T1000 (cell line): ENCODE measurements around the gene AP3D1.
"Not testable (repeated sequence)": the region's sequence is repeated elsewhere in the genome, so short reads cannot be mapped to it uniquely, and the experiment has no call there.

Source experiments
- DNase-seq: peaks from one replicate; lab custom pipeline; 2025; ENCODE audit warnings: mixed read lengths; lab: John Stamatoyannopoulos, UW

Gene AP3D1

DNA sequence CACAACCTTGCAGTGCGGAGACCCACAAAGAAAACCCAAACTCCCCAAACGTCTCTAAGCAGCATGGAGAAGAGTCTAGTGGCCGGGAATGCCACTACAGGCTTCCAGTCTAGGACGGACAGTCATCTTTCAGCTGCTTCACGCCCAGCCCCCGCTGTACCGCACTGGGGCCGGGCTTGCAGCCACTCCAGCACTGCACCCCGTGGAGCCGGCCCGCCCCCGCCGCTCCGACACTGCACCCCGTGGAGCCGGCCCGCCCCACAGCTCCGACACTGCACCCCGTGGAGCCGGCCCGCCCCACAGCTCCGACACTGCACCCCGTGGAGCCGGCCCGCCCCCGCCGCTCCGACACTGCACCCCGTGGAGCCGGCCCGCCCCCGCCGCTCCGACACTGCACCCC is 23.1 kb downstream of the AP3D1 start:
- not testable (repeated sequence) for DNase-seq

DNA sequence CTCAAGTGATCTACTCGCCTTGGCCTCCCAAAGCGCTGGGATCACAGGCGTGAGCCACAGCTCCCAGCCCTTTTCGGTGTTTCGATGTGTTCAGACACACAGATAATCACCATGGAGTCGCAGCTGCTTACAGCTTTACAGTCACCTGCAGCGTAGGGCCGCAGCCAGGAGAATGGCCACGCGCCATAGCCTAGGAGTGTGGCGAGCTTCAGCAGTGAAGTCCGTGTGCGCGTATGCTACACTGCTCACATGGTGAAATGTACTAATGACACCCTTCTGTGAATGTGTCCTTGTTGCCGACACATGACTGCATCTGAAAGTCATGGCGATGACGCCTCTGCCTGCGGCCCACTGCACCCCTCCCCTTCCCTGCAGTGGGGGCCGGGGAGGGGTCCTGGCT is 23.6 kb downstream of the AP3D1 start:
- DNase-seq: no peak

DNA sequence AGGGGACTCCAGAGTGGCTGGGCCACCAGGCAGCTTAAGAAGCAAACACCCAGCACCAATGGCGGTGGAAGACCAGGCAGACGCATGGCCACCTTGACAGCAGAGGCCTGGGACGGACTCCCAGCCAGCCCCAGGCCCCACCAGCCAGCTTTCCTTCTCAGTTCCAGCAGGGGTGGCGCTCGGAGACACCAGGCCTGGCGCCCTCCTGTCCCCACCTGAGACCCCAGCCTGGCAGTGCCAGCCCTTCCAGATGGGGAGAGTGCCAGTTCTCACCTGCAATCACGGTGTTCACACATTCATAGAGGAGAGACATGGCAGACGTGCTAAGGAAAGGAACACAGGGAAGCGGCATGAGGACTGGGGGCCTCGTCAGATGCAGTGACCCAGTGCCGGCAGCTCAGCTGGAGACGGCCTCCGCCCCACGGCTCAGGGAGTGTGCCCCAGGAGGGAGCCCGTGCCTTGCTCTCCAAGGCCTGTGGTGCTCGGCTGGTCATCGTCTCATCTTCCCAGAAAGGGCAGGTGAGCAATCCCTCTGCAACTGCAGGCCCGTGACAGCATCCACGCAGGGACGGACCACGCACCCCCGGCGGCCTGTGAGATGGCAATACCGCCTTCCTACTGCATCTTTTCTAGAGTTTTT is 24.4 kb downstream of the AP3D1 start:
- no peak for DNase-seq

DNA sequence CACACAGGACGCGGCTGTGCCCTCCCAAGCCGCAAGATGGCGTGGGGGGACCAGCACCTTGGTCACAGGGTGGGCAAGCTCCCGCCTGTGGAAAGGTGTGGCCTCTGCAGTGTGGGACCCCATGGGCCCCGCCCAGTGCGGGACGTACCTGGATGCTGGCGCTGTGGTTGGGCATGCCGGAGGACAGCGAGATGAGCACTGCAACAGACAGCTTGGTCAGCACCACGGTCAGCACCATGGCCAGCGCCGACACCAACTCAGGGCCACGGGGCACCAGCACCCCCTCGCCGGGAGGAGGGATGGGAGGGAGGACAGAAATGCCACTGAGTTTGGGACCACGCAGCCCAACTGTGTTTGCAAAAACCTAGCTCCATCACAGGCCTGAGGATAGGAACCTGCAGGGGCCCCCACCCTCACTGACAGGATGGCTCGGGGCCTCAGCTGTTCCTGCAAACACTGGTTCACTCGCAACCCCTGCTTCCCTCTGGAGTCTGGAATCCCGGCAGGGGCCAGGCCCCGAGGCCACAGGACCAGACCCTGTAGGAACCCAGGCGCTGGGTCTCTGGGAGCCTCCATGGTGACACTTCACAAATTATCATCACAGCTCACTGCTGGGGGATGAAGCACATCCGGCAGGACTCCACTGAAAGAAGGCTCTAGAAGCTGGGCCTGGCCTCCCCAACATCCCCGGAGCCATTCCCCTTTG is 27.5 kb downstream of the AP3D1 start:
- DNase-seq: no peak

DNA sequence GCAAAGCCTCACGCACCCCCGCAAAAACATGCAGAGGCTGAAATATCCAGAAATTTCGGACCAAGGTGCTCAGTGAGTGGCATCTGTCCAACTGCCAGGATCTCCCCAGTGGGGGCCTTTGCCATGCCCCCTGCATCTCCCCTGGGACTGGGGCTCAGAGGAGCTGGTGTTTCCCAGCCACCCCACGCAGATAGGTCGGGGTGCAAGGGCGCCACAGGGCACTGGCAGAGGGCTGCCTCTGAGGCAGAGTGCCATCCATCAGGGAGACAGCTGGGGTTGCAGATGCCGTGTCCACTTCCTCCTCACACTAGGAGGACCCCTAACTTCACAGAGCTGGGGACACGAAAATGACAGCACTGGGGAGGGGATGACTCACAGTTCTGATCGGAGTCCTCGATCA is 28.4 kb downstream of the AP3D1 start:
- DNase-seq: no peak

DNA sequence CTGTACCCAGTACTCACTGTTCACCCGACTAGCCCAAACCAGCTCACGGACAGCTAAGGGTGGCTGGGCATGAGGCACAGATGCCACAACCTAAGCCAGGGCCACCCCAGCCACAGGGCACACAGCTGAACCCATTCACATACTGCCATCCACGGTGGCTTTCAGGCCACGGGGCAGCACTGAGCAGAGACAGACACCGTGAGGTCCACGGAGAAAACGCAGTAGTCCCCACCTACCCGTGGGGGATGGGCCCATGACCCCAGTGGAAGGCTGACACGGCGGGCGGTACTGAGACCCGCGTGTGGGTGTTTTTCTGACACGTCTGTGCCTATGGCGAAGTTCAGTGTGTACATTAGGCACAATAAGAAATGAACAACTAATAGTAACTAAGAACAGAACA is 29.1 kb downstream of the AP3D1 start:
- DNase-seq: no peak

DNA sequence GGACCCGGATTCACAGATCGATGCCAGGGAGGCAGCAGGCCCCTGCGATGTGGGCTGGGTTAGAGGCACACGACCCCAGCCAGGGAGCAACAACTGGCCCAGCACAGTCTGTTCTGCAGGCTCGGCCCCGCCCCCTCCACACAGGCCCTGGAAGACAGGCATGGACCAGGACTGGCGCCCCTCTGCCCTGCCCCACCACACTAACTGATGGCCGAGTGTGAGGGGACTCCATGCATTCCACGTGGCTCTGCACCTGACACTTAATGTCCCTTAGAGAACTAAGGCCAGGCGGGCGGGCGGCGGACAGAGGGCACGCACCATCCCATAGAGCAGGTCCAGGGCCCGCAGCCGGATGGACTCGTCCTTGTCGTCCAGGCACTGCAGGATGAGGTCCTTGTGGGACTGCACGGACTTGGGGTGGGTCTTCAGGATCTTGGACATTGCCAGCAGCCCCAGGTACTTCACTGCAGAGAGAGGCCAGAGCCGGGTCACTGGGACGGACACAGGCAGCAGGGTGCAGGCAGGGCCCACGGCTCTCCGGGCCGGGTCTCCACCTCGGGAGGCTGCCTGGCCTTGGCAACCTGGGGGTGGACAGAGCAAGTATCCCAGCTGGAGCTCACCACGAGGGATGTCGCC is 29.8 kb downstream of the AP3D1 start:
- no peak for DNase-seq

DNA sequence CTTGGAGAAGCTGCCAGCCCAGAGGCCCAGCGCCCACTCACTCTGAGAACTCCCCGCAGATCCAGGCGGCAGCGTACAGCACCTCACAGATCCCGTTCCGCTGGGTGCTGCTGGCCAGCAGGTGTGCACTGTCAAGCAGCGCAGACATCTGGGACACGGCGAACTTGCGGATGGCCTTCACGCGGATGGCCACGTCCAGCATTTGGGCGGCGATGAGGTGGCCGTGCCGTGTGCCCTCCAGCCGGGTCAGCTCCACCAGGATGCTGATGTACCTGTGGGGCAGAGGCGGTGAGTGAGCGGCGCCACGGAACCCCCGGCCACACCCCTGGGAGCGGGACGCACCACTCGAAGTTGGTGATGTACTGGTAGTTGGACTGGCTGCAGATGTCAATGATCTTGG is 30.5 kb downstream of the AP3D1 start:
- no peak for DNase-seq

DNA sequence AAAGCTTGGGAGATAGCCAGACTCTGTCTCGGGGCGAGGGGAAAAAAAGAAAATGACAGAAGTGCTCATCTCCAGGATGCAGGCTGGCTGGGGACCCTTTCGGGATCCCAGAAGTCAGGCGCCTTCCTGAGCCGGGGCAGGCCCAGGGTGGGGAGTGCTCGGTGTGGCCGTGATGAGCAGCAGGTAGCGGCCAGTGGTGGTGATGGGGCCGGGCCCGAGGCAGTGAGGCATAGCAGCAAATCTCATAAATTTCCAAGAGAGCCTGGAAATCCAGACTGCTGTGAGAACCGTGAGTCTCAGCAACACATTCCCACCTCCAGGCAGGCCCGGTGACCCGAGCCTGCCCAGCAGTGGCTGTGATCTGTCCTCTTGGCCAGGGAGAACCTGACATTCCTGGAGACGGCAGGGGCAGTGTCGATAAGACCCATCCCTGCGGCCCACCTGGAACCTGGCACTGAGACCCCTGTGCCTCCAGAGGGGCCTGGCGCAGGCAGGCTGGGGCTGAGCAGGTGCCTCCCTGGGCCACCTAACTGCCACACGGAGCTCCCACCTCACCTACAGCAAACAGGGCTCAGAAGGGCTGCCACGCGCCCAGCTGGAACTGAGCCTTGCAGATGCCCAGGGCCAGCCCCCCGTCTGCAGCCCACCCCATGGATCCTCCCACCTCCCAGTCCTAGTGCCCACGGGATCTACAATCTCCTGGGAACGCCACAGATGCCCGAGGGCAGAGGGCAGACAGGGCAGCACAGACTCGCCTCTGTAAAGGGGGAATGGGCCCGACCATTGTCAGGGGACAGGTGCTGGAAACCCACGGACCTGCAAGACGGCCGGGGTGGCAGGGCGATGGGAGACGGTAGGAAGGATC is 31.2 kb downstream of the AP3D1 start:
- no peak for DNase-seq

DNA sequence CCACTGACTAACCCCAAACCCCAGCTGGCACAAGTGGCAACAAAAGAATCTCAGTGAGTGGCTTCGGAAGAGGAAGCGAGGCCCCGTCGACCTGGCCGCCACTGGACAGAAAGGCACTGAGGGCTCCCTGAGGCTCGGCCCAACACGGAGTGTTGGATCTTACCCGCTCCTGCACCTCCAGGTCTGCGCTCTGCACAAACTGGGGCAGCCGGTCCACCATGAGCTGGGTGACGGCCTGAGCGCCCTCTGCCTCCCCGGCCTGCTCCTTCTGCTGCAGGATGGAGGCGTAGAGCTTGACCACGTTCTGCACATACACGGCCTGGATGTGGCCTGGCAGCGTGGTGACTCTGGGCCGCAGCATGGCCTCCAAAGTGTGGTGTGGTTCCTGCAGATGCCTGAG is 32.9 kb downstream of the AP3D1 start:
- no peak for DNase-seq

DNA sequence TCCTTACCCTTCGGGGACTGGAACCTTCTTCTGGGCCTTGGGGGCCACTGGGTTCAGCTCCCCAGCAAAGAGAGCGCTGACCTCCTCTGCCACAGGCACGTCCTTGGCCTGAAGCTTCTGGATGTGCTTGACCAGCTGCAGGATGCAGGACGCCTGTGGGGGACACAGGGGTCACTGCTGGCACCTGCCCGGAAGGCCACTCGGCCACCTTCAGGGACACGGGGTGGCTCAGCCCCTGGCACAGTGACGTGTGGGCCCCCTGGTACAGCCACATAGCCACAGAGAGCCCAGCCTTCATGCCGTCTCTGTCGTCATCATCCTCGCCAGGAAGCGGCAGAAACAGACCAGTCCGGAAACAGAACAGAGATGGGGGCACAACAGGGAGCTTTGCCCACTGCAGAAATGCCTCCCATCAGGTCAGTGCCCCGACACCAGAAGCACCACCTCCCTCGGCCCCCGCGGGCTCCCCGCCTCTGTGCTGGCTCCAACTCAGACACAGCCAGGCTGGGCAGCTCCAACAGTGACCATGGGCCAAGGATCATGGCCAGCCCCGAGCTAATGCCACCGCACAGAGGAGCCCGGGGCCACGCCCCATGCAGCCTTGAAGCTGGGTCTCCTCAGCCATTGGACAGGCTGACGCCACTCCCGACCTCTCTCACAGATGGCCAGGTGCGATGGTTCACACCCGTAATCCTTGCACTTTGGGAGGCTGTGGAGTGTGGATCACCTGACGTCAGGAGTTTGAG is 34.0 kb downstream of the AP3D1 start:
- DNase-seq: no peak

DNA sequence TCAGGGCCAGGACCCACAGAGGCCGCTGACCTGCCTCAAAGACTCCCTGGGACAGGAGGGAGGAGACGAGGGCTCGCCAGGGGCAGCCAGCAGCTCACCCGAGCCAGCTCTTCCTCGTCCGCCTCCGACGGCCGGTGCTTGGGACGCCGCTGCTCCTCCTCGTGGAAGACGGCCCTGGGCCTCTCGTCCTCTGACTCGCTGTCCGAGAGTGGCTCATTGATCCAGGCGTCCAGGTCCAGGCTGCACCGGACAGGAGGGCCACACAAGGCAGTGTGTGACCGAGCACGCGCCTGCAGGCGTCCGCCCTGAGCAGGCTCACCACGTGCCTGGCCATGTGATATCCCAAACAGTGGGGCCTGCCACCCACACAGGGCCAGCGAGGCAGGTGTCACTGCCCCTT is 34.9 kb downstream of the AP3D1 start:
- DNase-seq: no peak

DNA sequence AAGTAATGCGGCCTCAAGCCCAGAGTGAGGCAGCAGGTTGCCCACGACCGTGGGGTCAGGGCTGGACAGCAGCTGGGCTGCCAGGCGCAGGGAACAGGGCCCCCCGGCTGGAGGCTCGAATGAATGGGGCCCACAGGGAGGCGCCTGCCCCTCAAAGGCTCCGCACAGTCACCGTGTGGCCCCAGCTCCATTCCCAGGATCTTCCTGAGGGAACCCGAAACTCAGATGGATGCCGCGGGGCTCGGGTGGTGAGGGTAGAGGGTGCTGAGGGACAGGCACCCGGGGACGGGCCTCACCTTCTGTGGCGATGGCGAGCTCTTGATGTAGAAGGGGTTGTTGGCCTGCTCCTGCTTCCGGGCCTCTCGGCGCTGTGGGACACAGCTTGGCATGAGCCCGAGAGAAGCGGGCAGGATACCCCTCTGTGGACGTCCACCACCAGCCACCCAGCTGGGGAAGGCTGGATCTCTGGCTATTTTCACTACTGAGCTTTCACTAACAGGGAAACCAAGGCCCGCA is 35.4 kb downstream of the AP3D1 start:
- no peak for DNase-seq

DNA sequence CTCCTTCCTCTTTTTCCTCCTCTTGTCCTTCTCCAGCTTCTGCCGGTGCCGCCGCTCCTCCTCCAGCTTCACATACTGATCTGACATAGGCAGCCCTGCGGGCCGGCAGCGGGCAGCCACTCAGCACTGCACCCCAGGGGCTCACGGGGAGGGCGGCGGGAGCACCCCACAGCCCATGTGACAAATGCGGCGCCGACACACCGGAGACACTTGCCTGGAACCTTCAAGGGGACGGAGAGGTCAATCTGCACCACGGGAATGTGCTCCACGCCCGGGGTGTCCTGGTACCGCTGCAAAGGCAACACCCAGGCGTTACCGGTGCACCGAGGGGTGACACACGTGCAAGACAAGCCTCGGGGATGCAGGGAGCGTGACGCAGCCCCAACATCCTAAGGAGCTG is 36.0 kb downstream of the AP3D1 start:
- DNase-seq: no peak

DNA sequence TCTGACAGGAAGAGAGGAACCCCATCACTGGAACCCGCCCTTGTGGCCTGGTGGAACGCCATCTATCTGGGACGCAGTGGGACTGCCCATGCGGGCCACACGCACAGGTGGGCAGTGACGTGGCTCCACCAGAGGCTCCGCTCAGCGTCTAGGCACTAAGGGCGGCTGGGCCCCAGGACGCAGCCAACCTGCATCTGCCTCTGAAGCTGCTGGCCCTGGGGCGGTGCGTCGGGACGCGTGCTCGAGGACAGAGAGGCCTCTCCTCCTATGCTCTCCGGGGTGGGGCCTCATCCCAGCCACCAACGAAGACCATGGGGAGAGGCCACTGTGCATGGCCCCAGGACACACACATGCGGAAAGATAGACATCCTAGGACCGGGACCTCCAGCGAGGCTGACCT is 36.5 kb downstream of the AP3D1 start:
- no peak for DNase-seq

DNA sequence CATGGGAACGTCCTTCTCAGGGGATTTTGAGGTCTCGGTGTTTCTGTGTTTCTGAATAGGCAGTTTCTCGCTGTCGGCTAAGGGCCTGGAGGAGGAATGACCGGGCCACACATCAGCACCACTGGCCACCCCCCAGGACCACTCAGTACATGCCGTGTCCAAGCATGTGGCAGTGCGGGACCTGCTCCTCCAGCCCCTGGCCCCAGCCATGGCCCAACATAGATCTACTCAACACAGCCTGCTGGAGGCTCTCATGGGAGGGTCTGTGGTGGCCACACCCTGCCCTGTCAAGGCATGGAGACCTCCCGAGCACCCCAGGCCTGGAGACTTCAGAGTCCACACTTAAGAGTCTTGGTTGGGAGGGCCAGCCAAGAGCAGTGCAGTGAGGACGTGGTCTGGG is 37.1 kb downstream of the AP3D1 start:
- DNase-seq: no peak

DNA sequence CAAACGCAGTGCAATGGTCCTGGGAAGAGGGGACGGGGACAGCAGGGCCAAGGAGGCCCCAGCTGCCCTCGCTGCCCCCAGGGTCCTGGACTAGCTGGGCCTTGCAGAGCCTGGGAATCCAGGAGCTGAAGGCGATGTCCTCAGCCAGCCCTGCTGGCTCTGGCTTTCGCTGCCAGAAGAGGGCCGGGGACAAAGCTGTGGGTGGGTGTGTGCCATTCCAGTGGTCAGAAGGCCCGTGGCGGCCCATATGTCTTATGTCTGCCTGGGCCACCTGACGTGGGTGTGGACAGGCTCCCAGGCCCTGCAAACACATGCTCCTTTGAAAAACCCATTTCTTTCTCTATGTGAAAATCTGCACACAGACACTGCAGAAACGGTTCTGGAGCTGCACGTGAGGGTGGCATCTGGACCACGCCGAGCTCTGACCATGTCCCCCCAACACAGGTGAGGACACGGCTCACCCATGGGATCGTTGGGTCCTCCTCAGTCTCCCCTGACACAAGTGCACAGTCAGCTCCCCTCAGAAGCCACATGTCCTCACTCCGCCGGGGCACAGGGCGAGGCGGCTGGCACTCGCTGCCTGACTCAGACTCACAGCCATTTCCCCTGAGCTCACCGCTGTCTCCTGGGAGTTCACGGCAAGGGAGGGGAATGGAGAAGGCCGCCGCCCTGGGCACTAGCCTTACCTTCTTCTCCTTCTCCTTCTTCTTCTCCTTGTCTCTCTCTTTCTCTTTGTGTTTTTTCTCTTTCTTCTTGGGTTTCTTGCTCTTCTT is 37.7 kb downstream of the AP3D1 start:
- peak; percentile 48 for DNase-seq

DNA sequence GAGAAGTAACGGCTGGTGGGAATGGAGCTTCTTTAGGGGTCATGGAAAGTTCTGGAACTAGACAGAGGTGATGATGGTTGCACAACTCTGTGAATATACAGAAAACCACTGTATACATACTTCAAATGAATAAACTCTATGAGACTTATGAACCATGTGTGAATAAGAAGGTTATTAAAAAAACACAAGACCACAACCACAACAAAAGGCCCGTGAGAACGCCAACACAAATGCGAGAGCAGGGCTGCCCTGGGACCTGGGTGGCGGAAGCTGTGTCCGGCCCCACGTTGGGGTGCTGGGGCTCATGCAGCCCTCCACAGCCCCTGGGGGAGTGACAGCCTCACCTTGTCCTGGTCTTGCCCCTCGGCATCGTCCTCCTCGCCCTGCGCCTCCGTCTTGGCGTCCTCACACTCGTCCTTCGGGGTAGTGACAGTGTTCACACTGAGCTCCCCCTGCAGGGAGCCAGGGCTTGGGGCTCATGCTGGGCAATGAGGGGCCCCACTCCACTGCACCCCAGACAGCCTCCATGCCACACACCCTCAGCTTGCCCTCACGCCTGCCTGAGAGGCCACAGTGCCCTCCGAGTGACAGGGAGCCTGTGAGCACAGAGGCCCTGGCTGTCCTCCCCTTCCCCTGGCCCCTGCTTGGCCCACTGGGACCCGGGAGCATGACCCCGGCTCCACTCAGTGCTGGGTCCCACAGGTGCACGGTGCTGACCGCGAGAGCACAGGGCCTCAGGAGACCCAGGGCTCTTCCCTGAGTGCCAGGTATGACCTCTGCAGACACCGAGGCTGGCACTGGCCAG is 38.6 kb downstream of the AP3D1 start:
- no peak for DNase-seq

DNA sequence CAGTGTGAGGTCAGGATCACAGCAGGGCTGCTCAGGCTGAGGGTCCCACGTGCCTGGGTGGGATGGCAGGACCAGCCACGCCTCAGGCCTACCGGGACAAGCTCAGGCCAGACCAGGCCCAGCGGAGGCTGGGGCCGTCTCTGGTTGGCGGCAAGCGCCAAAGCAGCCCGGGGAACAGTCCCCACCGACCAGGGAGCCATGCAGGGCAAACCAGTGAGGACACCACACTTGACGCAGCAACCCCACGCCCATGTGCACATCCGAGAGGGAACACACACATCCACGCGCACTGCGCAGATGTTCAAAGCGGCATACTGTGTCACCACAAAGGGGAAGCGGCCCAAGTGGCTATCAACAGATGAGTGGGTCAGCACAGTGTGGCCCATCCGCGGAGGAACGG is 39.5 kb downstream of the AP3D1 start:
- no peak for DNase-seq

DNA sequence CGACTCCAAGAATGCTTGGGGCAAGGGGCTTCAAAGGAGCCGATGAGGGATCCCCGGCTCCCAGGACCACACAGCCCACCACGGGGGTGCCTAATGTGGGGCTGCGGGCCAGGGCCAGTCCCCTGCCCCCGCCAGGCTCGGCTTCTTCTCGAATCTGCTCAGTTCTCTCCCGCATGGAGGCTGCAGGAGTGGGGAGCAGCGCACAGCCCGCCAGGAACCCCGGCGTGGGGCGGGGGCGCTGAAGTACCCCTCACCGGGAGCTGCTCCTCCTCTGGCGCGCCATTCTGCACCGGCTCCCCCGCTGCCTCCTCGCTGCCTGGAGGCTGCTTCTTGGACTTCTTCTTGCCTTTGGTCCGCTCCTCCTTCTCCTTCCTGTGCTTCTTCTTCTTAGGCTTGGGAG is 39.9 kb downstream of the AP3D1 start:
- no peak for DNase-seq
